SH-SY5Y (cell line): ENCODE data around the gene GRB10.

Experiments
- GATA2 ChIP-seq: IDR thresholded peaks from 2 replicates; pipeline ENCODE4 v1.6.1; 2011; ENCODE audit warnings: mild to moderate bottlenecking, low read depth, low read length
- GATA3 ChIP-seq: IDR thresholded peaks from 2 replicates; pipeline ENCODE4 v1.6.1; 2011; ENCODE audit warnings: low read depth, mild to moderate bottlenecking, low read length, moderate library complexity

GRCh38 chr7:50612704-50613103 lies 170.0 kb downstream of the GRB10 start:
- TF ChIP-seq GATA3 (no peak), GATA2 (no peak)
